HCT116 (cell line): ENCODE measurements around the gene PXDN.

ENCODE experiments used
- CBX3 ChIP-seq: IDR thresholded peaks from 2 replicates; pipeline ENCODE4 v1.6.1; 2012; ENCODE audit warnings: low read depth
- CTCF ChIP-seq, 3 experiments: fragments of 200-600 bp in 1 of 3; sonication (generic) in 1 of 3; IDR thresholded peaks in 2 of 3; conservative IDR thresholded peaks in 1 of 3; 2 replicates each; pipeline ENCODE4 v1.5.1; 2012 to 2017; ENCODE audit warnings: low read depth in 2 of 3, low read length in 2 of 3, antibody characterized with exemption in 1 of 3, borderline replicate concordance in 1 of 3, control low read depth in 1 of 3, mild to moderate bottlenecking in 1 of 3, mixed read lengths in 1 of 3, mixed run types in 1 of 3, moderate library complexity in 1 of 3; ENCODE audit not compliant: insufficient read depth in 1 of 3
- EZH2 ChIP-seq: fragments of 200-600 bp; sonication (generic); IDR thresholded peaks from 2 replicates; pipeline ENCODE4 v1.6.1; 2017; ENCODE audit warnings: antibody characterized with exemption, mixed run types
- EZH2phosphoT487 ChIP-seq: fragments of 200-600 bp; IDR thresholded peaks from 2 replicates; pipeline ENCODE4 v1.6.1; 2018; ENCODE audit warnings: antibody characterized with exemption, borderline replicate concordance
- MAX ChIP-seq: IDR thresholded peaks from 2 replicates; pipeline ENCODE4 v1.6.1; 2012
- POLR2A ChIP-seq: IDR thresholded peaks from 2 replicates; pipeline ENCODE4 v1.7.0; 2011; ENCODE audit warnings: borderline replicate concordance; ENCODE audit not compliant: insufficient read depth, insufficient read length; ENCODE audit errors: extremely low read depth
- POLR2AphosphoS5 ChIP-seq: IDR thresholded peaks from 2 replicates; pipeline ENCODE4 v1.6.1; 2011; ENCODE audit warnings: mild to moderate bottlenecking, low read depth, low read length, moderate library complexity
- RAD21 ChIP-seq: IDR thresholded peaks from 2 replicates; pipeline ENCODE4 v1.6.1; 2012; ENCODE audit warnings: low read depth, mild to moderate bottlenecking
- REST ChIP-seq: IDR thresholded peaks from 2 replicates; pipeline ENCODE4 v1.6.1; 2012; ENCODE audit warnings: low read depth
- SIN3A ChIP-seq: IDR thresholded peaks from 2 replicates; pipeline ENCODE4 v1.6.1; 2012; ENCODE audit warnings: low read depth
- TCF7L2 ChIP-seq: IDR thresholded peaks from 2 replicates; pipeline ENCODE4 v1.7.0; 2011; ENCODE audit warnings: borderline replicate concordance, inconsistent platforms; ENCODE audit not compliant: insufficient read depth, insufficient read length; ENCODE audit errors: extremely low read depth
- YY1 ChIP-seq: IDR thresholded peaks from 2 replicates; pipeline ENCODE4 v1.6.1; 2011; ENCODE audit warnings: low read length, low read depth, moderate library complexity, mild to moderate bottlenecking; ENCODE audit not compliant: insufficient replicate concordance; ENCODE audit errors: extremely low read depth
- ZBTB33 ChIP-seq: IDR thresholded peaks from 2 replicates; pipeline ENCODE4 v1.6.1; 2011; ENCODE audit warnings: mild to moderate bottlenecking, low read length, moderate library complexity; ENCODE audit not compliant: insufficient replicate concordance; ENCODE audit errors: extremely low read depth
- ZNF274 ChIP-seq: fragments of 200-500 bp; sonication (Bioruptor generic); IDR thresholded peaks from 2 replicates; pipeline ENCODE4 v1.6.1; 2014; ENCODE audit warnings: mild to moderate bottlenecking, low read depth, low read length, inconsistent platforms

GRCh38 chr2:1685078-1685956 lies 59.0 kb downstream of the PXDN start:
- no peak for TF ChIP-seq YY1
- no peak for TF ChIP-seq POLR2A
- no peak for TF ChIP-seq CTCF (IDR thresholded peaks at IDR 0.05 in 2 of 3, conservative IDR thresholded peaks at IDR 0.05 in 1 of 3; ENCODE audit: borderline replicate concordance in 1 of 3, insufficient read depth in 1 of 3, low read depth in 2 of 3, low read length in 2 of 3)
- no peak for TF ChIP-seq POLR2AphosphoS5
- TF ChIP-seq SIN3A: no peak
- no peak for TF ChIP-seq EZH2
- TF ChIP-seq TCF7L2: no peak
- no peak for TF ChIP-seq CBX3
- TF ChIP-seq EZH2phosphoT487: no peak
- TF ChIP-seq ZNF274: no peak
- no peak for TF ChIP-seq RAD21
- TF ChIP-seq ZBTB33: no peak
- TF ChIP-seq REST: no peak
- TF ChIP-seq MAX: no peak
